NCI-H526 (cell line): ENCODE data around the gene SPINT4.
"Not testable (repeated sequence)": the region's sequence is repeated elsewhere in the genome, so short reads cannot be mapped to it uniquely, and the experiment has no call there.

ENCODE experiments used
- DNase-seq, 2 experiments: peaks; one replicate each; lab custom pipeline; 2025; lab: John Stamatoyannopoulos, UW

Gene SPINT4

DNA sequence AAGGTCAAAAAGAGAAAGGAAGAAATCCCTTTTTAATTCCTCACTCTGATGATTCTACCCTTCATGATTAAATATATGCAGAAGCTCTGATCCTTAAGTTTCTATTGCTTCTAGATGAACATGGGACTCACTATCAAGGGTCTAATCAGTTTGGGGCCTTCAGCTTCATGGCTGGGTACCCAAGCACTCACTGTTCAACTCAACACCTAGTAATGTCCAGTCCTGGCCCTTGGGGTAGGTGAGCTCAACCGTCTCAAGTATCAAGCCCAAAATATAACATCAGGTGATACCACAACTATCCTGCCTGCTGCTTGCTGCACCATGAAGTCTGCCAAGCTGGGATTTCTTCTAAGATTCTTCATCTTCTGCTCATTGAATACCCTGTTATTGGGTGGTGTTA lies at the start of gene SPINT4:
TSS of gene SPINT4 (plus strand) at position 301 of the 400 bp plus-strand sequence. CDS start at position 322, 21 bp downstream.
- no peak for DNase-seq

DNA sequence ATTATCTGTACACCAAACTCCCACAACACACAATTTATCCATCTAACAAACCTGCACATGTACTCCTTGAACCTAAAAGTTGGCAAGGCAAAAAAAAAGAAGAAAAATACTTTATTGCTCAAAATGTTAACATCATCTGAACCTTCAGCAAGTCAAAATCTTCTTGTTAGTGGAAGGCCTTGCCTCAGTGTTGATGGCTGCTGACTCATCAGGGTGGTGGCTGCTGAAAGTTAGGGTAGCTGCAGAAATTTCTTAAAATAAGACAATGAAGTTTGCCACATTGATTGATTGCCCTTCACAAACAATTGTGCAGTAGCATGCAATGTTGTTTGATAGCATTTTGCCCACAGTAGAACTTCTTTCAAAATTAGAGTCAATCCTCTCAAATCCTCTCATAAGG lies 49.4 kb upstream of the SPINT4 start:
- no peak for DNase-seq

DNA sequence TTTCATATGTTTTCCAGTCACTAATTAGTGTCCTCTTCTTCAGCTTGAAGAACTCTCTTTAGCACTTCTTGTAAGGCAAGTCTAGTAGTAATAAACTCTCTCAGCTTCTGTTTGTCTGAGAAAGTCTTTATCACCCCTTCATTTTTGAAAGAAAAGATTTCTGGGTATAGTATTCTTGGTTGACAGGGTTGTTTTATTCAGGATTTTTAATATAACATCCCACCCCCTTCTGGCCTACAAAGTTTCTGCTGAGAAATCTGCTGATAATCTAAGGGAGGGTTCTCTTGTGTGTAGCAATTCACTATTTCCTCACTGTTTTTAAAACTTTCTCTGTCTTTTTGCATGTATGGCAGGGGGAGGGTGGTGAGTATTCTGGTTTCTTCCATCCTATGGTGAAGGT lies 42.5 kb upstream of the SPINT4 start:
- no peak for DNase-seq

DNA sequence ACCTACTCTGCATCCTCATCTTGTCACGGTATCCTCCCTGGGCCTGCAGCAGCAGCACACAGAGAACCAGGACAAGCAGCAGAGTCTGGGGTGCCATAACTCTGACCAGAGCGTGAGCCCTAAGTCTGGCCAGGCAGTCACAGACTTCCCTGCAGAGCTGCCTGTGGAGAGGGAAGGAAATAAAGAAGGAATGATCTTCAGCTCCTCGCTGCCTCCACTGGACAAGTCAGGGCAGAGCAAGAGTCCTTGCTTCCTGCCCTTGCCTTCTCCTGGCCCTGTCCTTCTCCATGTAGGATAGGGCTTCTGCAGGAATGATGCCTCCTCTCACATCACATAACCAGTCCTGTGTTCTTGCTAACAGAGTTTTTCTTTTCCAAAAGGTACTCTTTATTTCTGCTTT lies 36.3 kb upstream of the SPINT4 start:
- peak in 1 of 2 experiments; percentile 32 for DNase-seq

DNA sequence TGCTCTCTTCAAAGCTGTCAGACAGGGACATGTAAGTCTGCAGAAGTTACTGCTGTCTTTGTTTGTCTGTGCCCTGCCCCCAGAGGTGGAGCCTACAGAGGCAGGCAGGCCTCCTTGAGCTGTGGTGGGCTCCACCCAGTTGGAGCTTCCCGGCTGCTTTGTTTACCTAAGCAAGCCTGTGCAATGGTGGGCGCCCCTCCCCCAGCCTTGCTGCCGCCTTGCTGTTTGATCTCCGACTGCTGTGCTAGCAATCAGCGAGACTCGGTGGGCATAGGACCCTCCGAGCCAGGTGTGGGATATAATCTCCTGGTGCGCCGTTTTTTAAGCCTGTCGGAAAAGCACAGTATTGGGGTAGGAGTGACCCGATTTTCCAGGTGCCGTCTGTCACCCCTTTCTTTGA lies 28.8 kb upstream of the SPINT4 start:
- not testable (repeated sequence) for DNase-seq

DNA sequence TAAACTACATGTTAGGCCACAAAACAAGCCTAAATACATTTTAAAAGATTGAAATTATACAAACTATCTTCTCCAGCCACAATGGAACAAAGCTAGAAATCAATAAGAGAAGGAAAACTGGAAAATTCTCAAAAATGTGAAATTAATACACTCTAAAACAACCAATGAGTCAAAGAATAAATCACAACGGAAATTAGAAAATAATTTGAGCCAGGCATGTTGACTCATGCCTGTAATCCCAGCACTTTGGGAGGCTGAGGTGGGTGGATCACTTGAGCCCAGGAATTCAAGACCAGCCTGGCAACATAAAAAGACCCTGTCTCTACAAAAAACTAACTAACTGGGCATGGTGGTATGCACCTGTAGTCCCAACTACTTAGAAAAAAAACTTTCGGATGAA lies 26.7 kb upstream of the SPINT4 start:
- DNase-seq: no peak

DNA sequence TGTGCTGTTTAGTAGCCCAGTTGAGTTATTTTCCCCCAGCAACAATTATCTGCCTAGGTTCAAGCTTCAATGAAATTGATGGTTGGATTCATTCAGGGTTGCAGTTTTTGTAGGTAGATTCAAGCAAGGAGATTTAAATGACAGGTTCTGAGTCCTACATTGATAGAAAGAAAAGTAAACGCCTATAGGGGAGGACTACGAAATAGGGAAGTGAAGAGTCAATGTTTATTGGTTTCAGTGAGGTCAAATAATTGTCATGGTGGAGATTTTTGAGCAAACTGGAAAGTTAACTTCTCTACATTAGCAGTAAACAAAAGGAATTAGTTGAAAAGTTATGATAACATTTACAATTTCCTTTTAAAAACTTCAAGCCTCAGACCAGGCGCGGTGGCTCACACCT lies 21.0 kb upstream of the SPINT4 start:
- no peak for DNase-seq

DNA sequence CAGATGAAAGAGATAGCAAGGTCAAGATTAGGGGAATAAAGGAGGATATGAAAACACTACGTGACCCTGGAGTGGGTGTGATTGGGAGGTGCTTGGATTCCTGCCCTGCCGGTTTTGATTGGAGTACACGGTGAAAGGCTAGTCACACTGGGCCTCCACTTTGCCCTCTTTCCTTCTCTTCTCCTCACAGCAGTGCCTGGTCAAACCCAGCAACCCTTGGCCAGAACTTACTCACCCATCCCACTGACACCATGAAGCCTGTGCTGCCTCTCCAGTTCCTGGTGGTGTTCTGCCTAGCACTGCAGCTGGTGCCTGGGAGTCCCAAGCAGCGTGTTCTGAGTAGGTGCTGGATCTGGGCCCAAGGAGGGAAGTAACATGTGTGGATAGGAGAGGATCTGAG lies 20.3 kb upstream of the SPINT4 start, which contains the start of gene WFDC13:
TSS of gene WFDC13 (plus strand) at position 166 of the 400 bp plus-strand sequence. CDS start at position 252, 86 bp downstream.
- no peak for DNase-seq

DNA sequence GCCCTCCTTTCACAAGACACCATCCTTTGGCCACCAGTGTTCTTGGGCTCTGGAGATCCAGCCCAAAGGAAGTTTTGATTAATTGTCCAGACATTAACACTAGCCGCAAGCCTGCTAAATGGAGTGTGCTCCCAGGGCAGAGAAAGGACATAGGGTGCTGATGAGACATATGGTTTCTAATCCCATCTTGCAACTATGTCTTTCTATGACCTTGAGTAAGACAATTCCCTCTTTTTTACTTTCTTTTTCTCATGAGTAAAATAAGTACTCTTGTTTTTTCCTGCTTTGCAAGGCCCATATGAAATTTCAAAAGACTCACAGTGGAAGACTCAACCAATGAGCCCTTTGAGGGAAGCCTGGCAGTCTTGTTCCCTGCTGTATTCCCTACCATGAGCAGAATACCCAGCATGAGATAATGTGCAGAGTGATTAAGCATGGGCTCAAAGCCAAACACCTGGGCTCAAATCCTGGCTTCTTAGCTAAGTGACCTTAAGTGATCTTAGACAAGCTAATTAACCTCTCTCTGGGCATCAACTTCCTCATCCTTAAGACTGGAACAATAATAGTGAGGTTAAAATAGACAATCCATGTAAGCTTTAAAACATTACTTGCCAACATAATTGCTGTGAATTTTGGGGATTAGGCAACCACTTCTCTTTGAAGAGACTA lies 17.0 kb upstream of the SPINT4 start, which contains the start of gene WFDC10B:
TSS of gene WFDC10B (minus strand) at position 51 of the 669 bp plus-strand sequence. CDS start 19,027 bp downstream, outside the sequence.
- DNase-seq: no peak

DNA sequence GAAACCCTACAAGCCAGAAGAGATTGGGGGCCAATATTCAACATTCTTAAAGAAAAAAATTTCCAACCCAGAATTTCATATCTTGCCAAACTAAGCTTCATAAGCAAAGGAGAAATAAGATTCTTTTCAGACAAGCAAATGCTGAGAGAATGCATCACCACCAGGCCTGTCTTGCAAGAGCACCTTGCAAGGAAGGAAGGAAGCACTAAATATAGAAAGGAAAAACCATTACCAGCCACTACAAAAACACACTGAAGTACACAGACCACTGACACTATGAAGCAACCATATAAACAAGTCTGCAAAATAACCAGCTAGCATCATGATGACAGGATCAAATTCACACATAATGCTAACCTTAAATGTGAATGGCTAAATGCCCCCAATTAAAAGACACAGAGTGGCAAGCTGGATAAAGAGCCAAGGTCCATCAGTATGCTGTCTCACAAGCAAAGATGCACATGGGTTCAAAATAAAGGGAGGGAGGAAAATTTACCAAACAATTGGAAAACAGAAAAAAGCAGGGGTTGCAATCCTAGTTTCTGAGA lies 5.9 kb upstream of the SPINT4 start:
- DNase-seq: not testable (repeated sequence)

DNA sequence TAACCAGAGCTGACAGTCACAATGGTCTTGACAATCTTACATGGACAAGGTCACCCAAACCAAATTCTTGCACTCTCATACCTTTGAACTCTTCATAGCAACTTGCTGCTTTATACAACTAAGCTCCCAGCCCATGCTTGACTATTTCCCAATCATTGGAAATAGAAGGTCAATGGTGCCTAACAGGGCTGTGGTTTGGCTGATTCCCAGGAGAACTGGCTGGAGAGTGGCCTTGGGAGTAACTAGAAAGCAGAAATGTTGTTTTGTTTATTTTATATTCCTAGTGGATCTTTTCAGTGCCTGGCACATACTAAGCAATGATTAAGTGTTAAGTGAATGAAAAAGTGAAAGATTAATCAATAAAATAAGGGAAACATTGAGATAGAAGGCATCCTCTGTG lies 3.0 kb downstream of the SPINT4 start:
- DNase-seq: no peak

DNA sequence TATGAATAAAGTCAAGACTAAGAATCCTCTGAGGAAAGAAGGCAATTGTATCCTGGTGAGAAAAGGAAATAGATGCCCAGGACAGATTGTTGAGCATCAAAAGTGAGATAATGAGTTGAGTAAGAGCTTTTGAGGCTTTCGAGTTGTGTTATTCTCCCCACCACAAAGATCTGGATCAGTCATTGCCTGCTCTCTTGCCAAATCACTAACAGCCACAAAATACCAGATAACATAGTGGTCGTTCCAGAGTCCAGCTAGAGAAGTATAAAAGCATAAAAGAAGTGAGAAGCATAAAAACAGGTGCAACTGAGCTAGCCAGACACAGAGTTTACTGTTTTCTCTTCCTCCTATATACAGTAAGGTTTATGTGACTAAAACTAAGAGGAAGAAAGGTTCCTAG lies 4.9 kb downstream of the SPINT4 start:
- no peak for DNase-seq

DNA sequence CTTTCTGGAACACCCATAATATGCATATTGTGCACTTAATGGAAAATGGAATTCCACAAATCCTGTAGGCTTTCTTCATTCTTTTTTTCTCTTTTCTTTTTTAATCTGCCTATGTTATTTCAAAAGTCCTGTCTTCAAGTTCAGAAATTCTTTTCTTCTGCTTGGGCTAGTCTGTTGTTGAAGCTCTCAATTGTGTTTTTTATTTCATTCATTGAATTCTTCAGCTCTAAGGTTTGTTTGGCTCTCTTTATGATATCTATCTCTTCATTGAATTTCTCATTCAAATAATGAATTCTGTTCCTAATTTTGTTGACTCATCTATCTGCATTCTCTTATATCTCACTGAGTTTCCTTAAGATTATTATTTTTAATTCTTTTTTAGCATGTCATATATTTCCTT lies 10.1 kb downstream of the SPINT4 start:
- no peak for DNase-seq

DNA sequence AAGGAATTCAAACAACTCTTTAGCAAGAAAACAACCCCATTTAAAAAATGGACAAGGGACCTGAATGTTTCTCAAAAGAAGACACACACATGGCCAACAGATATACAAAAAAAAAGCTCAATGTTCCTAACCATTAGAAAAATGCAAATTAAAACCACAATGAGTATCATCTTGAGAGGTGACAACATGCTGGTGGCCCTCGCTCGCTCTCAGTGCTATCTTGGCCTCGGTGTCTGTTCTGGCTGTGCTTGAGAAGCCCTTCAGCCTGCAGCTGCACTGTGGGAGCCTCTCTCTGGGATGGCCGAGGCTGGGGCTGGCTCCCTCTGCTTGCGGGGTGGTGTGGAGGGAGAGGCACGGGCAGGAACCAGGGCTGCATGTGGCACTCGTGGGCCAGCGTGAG lies 13.4 kb downstream of the SPINT4 start:
- no peak for DNase-seq

DNA sequence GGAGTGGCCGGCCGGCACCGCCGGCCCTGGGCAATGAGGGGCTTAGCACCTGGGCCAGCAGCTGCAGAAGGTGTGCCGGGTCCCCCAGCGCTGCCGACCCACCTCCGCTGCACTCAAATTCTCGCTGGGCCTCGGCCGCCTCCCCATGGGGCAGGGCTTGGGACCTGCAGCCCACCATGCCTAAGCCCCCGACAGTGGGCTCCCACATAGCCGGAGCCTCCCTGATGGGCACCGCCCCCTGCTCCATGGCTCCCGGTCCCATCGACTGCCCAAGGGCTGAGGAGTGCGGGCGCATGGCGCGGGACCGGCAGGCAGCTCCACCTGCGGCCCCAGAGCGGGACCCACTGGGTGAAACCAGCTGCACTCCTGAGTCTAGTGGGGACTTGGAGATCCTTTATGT lies 13.8 kb downstream of the SPINT4 start:
- DNase-seq: no peak

DNA sequence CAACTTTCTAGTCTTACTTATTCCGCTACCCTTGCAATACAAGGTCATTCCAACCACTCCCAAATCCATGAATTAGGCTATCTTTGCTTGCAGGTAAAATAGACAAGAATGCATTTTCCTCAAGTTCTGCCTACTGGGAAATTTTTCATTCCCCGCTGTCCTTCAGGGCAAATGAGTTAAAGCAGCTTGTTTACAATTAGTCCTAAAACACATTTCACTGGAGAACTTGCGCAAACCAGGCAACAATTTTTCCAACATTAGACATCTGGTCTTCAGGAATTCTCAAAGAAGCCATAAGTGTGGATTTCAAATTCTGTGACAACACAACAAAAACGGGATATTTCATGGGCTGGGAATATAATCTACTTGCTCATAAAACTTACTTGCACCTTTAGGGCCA lies 20.4 kb downstream of the SPINT4 start:
- no peak for DNase-seq

DNA sequence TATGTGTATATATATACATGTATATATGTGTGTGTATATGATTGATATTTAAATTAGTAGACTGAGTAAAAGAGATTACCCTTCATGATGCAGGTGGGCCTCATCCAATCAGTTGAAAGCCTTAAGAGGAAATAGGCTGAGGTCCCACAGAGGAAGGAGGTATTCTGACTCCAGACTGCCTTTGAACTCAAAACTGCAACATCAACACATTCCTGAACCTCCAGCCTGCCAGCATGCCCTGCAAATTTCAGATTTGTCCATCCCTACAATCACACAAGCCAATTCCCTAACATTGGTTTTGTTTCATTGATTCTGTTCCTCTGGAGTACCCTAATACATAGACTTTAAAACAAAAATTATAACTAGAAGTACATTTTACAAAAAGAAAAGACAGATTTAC lies 22.9 kb downstream of the SPINT4 start:
- no peak for DNase-seq

DNA sequence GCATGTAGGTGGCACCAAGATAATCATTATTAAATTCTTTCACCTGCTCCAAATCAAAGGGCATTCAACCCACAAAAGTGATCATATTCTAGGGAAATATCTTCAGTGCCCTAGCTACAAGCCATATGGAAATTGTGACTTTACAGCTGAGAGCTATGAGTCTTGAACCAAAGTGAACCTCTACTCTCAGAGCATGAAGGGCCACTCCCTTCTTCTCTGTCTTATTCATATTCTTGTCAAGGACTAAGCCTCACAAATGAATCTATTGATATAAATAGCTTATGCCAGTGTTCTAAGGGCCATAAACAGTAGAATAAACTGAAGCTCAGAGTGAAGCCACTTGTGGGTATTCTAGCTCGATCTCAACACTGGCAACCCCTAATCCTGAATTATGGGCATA lies 29.6 kb downstream of the SPINT4 start:
- DNase-seq: no peak

DNA sequence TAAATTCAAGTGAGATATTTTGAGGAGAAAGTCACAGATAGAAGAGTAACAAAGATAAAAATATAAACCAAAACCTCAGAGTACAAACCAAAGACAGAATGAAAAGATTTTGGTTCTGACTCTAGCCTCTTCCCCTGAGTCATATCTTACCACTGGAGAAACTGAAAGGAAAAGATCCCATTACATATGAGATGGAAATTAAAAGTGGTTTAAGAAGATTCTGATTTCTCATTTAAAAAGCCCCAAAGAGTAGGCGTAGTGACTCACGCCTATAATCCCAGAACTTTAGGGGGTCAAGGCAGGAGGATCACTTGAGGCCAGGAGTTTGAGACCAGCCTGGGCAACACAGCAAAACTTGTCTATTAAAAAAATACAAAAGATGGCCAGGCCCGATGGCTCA lies 30.6 kb downstream of the SPINT4 start:
- DNase-seq: no peak

DNA sequence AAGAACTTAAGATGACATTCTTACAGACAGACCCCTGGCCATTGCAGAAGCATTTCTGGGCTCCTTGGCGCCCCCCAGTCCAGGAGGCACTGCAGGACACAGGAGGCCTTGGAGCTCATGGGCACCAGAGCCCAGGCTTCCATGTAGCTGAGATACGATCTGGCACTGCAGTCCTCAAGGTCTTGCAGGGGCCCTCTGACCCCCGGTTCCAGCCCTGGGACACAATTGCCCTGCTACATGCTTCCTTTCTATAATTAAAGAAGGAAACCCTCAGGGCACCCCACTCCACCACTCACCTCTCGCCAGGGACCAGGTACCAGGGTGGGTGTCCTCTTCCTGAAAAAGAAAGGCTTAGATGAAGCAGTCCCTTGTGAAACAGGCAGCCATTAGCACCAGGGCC lies 35.9 kb downstream of the SPINT4 start:
- no peak for DNase-seq

DNA sequence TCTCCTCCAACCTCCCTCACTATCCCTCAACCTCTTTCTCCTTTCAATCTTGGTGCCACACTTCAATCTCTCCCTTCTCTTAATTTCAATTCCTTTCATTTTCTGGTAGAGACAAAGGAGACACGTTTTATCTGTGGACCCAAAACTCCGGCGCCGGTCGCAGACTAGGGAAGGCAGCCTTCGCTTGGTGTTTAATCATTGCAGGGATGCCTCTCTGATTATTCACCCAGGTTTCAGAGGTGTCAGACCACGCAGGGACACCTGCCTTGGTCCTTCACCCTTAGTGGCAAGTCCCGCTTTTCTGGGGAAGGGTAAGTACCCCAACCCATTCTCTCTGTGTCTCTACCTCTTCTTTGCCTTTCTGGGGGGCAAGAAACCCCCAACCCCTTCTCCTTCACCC lies 37.8 kb downstream of the SPINT4 start:
- not testable (repeated sequence) for DNase-seq

DNA sequence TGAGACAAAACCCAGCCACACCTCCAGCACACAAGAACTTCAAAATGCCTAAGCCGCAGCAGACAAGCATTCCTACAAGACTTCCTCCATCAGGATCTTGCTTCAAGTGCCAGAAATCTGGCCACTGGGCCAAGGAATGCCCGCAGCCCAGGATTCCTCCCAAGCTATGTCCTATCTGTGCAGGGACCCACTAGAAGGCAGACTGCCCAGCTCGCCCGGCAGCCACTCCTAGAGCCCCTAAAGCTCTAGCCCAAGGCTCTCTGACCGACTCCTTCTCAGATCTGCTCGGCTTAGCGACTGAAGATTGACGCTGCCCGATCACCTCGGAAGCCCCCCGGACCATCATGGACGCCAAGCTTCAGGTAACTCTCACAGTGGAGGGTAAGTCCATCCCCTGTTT lies 39.8 kb downstream of the SPINT4 start:
- not testable (repeated sequence) for DNase-seq

DNA sequence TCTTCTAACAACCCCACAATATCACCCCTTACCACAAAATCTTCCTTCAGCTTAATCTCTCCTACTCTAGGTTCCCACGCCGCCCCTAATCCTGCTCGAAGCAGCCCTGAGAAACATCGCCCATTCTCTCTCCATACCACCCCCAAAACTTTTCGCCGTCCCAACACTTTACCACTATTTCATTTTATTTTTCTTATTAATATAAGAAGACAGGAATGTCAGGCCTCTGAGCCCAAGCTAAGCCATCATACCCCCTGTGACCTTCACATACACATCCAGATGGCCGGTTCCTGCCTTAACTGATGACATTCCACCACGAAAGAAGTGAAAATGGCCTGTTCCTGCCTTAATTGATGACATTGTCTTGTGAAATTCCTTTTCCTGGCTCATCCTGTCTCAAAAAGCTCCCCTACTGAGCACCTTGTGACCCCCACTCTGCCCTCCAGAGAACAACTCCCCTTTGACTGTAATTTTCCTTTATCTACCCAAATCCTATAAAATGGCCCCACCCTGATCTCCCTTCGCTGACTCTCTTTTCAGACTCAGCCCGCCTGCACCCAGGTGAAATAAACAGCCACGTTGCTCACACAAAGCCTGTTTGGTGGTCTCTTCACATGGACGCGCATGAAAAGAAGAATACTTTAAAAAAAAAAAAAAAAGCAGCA lies 42.6 kb downstream of the SPINT4 start:
- not testable (repeated sequence) for DNase-seq
